Jurkat, Clone E6-1 (cell line): ENCODE data around the gene YWHAH.
A peak's percentile ranks its signal among the peaks of the same experiment; 100 is the strongest.

Experiments used
- DNase-seq: peaks from one replicate; pipeline ENCODE4 v3.0.0-alpha.2; 2011; ENCODE audit warnings: low read depth, low spot score
- H3K4me3 ChIP-seq: 2 replicates; pipeline ENCODE4 v1.5.1; 2011; ENCODE audit warnings: mild to moderate bottlenecking, low read length, control low read depth, moderate library complexity

The YWHAH gene

GRCh38 chr22:31921106-31921505 is 23.2 kb upstream of the YWHAH start:
- no peak for DNase-seq
- no peak overlapping the region for H3K4me3 ChIP-seq

GRCh38 chr22:31922534-31922933 is 21.8 kb upstream of the YWHAH start:
- no peak for DNase-seq
- no peak overlapping the region for H3K4me3 ChIP-seq

GRCh38 chr22:31923136-31923535 is 21.2 kb upstream of the YWHAH start:
- no peak for DNase-seq
- no peak overlapping the region for H3K4me3 ChIP-seq

GRCh38 chr22:31923747-31924146 is 20.6 kb upstream of the YWHAH start:
- no peak overlapping the region for H3K4me3 ChIP-seq
- DNase-seq: no peak

GRCh38 chr22:31925056-31925455 is 19.3 kb upstream of the YWHAH start:
- no peak for DNase-seq
- H3K4me3 ChIP-seq: no peak overlapping the region

GRCh38 chr22:31926024-31926423 is 18.3 kb upstream of the YWHAH start:
- H3K4me3 ChIP-seq: no peak overlapping the region
- DNase-seq: no peak

GRCh38 chr22:31926969-31927368 is 17.4 kb upstream of the YWHAH start:
- no peak overlapping the region for H3K4me3 ChIP-seq
- no peak for DNase-seq

GRCh38 chr22:31927562-31927961 is 16.8 kb upstream of the YWHAH start:
- H3K4me3 ChIP-seq: no peak overlapping the region

GRCh38 chr22:31929167-31929930 is 15.0 kb upstream of the YWHAH start:
- H3K4me3 ChIP-seq: no peak overlapping the region
- DNase-seq: no peak

More at GRCh38 chr22:31927562-31927961, 16.8 kb upstream of the YWHAH start:
- DNase-seq: no peak

GRCh38 chr22:31932863-31933262 is 11.5 kb upstream of the YWHAH start:
- no peak for DNase-seq
- no peak overlapping the region for H3K4me3 ChIP-seq

- H3K4me3 ChIP-seq: no peak overlapping the region
- DNase-seq: no peak
Observed at GRCh38 chr22:31933406-31933805, 10.9 kb upstream of the YWHAH start.

- H3K4me3 ChIP-seq: no peak overlapping the region
- no peak for DNase-seq
Observed at GRCh38 chr22:31933816-31934482, 10.4 kb upstream of the YWHAH start.

GRCh38 chr22:31935961-31936635 is 8.2 kb upstream of the YWHAH start:
- no peak for DNase-seq
- H3K4me3 ChIP-seq: no peak overlapping the region

- no peak overlapping the region for H3K4me3 ChIP-seq
- no peak for DNase-seq
Observed at GRCh38 chr22:31937341-31937740, 7.0 kb upstream of the YWHAH start.

- DNase-seq: no peak
- no peak overlapping the region for H3K4me3 ChIP-seq
Observed at GRCh38 chr22:31938296-31938695, 6.0 kb upstream of the YWHAH start.

GRCh38 chr22:31940506-31940905 is 3.8 kb upstream of the YWHAH start:
- H3K4me3 ChIP-seq: no peak overlapping the region
- DNase-seq: no peak

GRCh38 chr22:31942091-31942490 is 2.2 kb upstream of the YWHAH start:
- no peak for DNase-seq
- no peak overlapping the region for H3K4me3 ChIP-seq

GRCh38 chr22:31943206-31943977 is 943 bp upstream of the YWHAH start:
- no peak for DNase-seq
- H3K4me3 ChIP-seq: peak overlapping the region; percentile 90

GRCh38 chr22:31944700-31945442 is 536 bp downstream of the YWHAH start:
- no peak for DNase-seq
- H3K4me3 ChIP-seq: peak overlapping the region; percentile 90
